Measurements from ENCODE around the gene NRF1.

NRF1 gene

GRCh38 chr7:129764247-129765084 lies 152.9 kb downstream of the NRF1 start:
- H3K9me3 ChIP-seq (ENCODE audit: control insufficient read depth, low read length), result no peaks in the 10 kb centered on the region
- H3K27ac ChIP-seq (ENCODE audit: insufficient read depth, low read length, poor library complexity, severe bottlenecking), result no peak overlapping the region
- no peaks in the 10 kb centered on the region for H3K4me1 ChIP-seq (ENCODE audit: control insufficient read depth, insufficient read depth, low read length, poor library complexity, severe bottlenecking)
- no peak overlapping the region for H3K4me3 ChIP-seq (ENCODE audit: insufficient read depth, low read depth, low read length, poor library complexity, severe bottlenecking)
- no peaks in the 10 kb centered on the region for H3K36me3 ChIP-seq (ENCODE audit: control insufficient read depth, insufficient read depth, low read length)
- no peak for DNase-seq
- no peaks in the 10 kb centered on the region for H3K27me3 ChIP-seq (replicated peaks; ENCODE audit: control insufficient read depth, insufficient read depth, low read length, poor library complexity, severe bottlenecking)

DNA sequence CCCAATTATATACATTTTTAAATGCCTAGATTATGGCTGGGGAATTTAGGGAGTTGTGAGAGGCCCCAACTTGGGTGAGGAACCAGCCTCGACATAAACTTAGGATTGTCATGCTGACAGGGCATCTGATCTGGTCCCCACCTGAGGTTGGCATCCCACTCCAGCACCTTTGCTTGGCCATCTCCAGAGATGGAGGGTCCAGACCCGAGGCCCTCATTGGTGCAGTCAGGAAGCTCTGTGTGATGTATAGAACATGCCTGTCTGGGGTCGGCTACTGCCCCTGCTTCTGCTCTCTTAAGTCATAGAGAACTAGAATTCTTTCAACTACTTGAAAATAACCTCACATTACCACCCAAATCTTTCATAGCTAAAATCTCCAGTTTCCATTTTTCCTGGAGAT lies 153.8 kb downstream of the NRF1 start:
- Histone ChIP-seq H3K4me1 (ENCODE audit: control insufficient read depth, insufficient read depth, low read length, poor library complexity, severe bottlenecking) (no peaks in the 10 kb centered on the region), H3K27ac (ENCODE audit: insufficient read depth, low read length, poor library complexity, severe bottlenecking) (no peak overlapping the region), H3K27me3 (replicated peaks; ENCODE audit: control insufficient read depth, insufficient read depth, low read length, poor library complexity, severe bottlenecking) (no peaks in the 10 kb centered on the region), H3K36me3 (ENCODE audit: control insufficient read depth, insufficient read depth, low read length) (no peaks in the 10 kb centered on the region), H3K9me3 (ENCODE audit: control insufficient read depth, low read length) (no peaks in the 10 kb centered on the region), H3K4me3 (ENCODE audit: insufficient read depth, low read depth, low read length, poor library complexity, severe bottlenecking) (no peak overlapping the region)
- no peak for DNase-seq

GRCh38 chr7:129767120-129768015 lies 155.8 kb downstream of the NRF1 start:
- H3K27ac ChIP-seq (ENCODE audit: insufficient read depth, low read length, poor library complexity, severe bottlenecking), result no peak overlapping the region
- no peak for DNase-seq
- no peaks in the 10 kb centered on the region for H3K4me1 ChIP-seq (ENCODE audit: control insufficient read depth, insufficient read depth, low read length, poor library complexity, severe bottlenecking)
- H3K4me3 ChIP-seq (ENCODE audit: insufficient read depth, low read depth, low read length, poor library complexity, severe bottlenecking), result no peak overlapping the region
- no peaks in the 10 kb centered on the region for H3K27me3 ChIP-seq (replicated peaks; ENCODE audit: control insufficient read depth, insufficient read depth, low read length, poor library complexity, severe bottlenecking)
- H3K9me3 ChIP-seq (ENCODE audit: control insufficient read depth, low read length), result no peaks in the 10 kb centered on the region
- no peaks in the 10 kb centered on the region for H3K36me3 ChIP-seq (ENCODE audit: control insufficient read depth, insufficient read depth, low read length)

DNA sequence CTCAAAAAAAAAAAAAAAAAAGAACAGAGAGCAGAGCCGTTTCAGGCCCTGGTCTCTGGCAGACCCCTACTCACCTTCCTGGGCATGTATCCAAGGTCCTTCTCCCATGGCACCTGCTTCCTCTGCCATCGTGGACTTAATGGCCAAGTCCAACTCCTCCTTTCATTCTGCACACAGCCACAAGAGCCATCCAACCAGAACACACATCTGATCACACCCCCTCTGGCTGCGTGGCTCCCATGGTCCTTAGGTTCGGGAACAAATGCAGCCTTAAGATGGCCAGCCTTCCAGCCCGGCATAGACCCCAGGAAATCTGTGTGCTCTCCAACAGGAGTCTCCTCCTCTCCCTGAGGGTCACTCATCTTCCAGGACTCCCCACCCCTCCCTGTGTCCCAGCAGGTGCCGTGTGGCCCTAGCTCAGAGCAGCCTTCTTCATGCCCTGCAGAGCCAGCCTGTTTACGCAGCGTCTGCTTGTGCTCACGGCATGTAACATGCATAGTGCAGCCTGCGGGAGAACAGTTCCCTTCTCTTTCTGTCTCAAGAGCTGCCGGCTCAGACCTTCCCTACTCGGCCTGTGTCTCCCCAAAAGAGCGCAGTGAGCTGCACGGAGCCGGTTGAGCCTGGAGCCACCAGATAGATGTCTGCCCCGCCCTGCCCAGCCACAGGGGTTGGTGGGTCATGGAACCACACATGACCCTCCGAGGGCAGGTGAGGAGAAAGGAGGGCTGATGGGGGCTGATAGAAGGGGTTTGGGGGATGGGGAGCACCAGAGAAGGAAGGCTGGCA lies 157.3 kb downstream of the NRF1 start:
- Histone ChIP-seq H3K4me3 (ENCODE audit: insufficient read depth, low read depth, low read length, poor library complexity, severe bottlenecking) (no peak overlapping the region), H3K27ac (ENCODE audit: insufficient read depth, low read length, poor library complexity, severe bottlenecking) (no peak overlapping the region), H3K4me1 (ENCODE audit: control insufficient read depth, insufficient read depth, low read length, poor library complexity, severe bottlenecking) (no peaks in the 10 kb centered on the region), H3K9me3 (ENCODE audit: control insufficient read depth, low read length) (no peaks in the 10 kb centered on the region), H3K36me3 (ENCODE audit: control insufficient read depth, insufficient read depth, low read length) (no peaks in the 10 kb centered on the region), H3K27me3 (replicated peaks; ENCODE audit: control insufficient read depth, insufficient read depth, low read length, poor library complexity, severe bottlenecking) (no peaks in the 10 kb centered on the region)
- DNase-seq, result no peak

- no peak overlapping the region for H3K4me3 ChIP-seq (ENCODE audit: insufficient read depth, low read depth, low read length, poor library complexity, severe bottlenecking)
- no peak overlapping the region for H3K27ac ChIP-seq (ENCODE audit: insufficient read depth, low read length, poor library complexity, severe bottlenecking)
- no peaks in the 10 kb centered on the region for H3K36me3 ChIP-seq (ENCODE audit: control insufficient read depth, insufficient read depth, low read length)
- H3K9me3 ChIP-seq (ENCODE audit: control insufficient read depth, low read length), result no peaks in the 10 kb centered on the region
- no peak for DNase-seq
- H3K27me3 ChIP-seq (replicated peaks; ENCODE audit: control insufficient read depth, insufficient read depth, low read length, poor library complexity, severe bottlenecking), result no peaks in the 10 kb centered on the region
- no peaks in the 10 kb centered on the region for H3K4me1 ChIP-seq (ENCODE audit: control insufficient read depth, insufficient read depth, low read length, poor library complexity, severe bottlenecking)
Observed at GRCh38 chr7:129769400-129769774, 157.9 kb downstream of the NRF1 start.

DNA sequence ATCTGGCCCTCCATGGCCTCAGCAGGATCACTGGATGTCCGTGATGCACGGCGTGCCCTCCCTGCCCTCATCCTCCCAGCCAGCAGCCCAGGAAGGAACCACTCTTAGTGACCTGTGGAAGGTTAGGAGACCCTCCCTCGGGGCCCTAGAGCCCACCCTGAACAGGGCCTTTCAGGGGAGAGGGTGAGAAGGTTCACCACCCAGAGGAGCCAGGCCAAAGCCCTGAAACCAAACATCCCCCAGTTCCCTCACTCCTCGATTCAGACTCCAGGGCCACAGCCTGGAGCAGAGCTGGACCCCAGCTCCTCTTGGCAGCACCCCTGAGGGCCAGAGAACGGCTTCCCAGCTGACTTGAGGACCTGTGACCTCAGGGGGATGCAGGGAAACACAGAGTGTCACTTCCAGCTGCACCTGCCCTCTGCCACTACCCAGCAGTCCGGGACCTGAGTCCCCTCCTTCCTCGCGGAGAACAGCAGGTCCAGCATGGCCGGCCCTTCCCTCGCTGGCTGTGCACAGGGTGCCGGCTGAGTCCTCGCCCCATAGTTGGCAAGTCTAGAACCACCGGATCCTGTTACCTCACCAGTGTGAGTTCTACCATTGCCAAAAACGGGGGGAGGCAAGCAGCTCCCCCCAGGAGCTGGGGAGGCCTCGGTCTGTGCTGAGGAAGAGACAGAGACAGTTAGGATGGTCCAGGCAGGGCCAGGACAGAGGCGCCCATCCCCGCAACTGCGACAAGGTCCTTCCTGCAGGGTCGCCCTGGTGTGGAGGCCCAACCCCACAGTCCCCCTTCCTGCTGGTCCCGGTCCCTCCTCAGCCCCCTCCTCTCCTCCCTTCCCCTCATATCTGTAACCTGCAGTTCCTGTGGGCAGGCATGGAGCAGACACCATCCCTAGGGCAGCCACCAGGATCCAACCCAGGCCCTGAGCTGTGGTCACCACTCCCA lies 158.6 kb downstream of the NRF1 start:
- no peak overlapping the region for H3K4me3 ChIP-seq (ENCODE audit: insufficient read depth, low read depth, low read length, poor library complexity, severe bottlenecking)
- no peaks in the 10 kb centered on the region for H3K36me3 ChIP-seq (ENCODE audit: control insufficient read depth, insufficient read depth, low read length)
- no peaks in the 10 kb centered on the region for H3K9me3 ChIP-seq (ENCODE audit: control insufficient read depth, low read length)
- no peak overlapping the region for H3K27ac ChIP-seq (ENCODE audit: insufficient read depth, low read length, poor library complexity, severe bottlenecking)
- no peaks in the 10 kb centered on the region for H3K4me1 ChIP-seq (ENCODE audit: control insufficient read depth, insufficient read depth, low read length, poor library complexity, severe bottlenecking)
- DNase-seq, result no peak
- H3K27me3 ChIP-seq (replicated peaks; ENCODE audit: control insufficient read depth, insufficient read depth, low read length, poor library complexity, severe bottlenecking), result no peaks in the 10 kb centered on the region

DNA sequence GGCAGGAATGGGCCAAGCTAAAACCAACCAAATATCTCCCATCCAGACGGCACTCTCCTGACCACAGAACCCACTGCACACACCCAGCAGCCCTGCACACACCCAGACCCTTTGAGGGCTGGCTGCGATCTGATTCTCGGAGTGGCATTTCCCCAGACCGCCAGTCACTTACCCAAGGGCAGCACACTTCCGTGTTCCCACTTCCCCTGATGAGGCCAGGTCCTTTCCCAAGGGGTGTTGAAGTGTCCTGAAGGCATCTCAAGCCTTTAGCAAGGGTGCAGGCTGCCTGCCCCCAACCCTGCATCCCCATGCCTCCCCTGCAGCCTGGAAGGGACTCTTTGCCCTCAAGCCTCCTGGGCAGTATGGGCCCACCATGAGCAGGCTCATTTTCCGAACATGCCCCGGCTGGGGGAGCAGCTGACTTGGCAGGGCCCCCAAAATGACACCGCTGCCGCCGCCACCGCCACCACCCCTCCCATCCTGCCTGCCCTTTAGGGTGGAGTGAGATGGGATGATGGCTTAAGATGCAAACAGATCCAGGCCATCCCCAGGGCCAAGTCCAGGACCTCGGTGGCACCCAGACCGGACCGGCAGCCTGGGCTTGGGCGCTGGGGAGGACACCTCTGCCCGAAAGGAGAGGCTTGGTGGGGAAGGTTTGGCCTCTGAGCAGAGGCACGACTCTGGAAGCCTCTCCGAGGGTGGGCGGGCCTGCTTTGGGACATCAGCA lies 159.8 kb downstream of the NRF1 start:
- H3K4me1 ChIP-seq (ENCODE audit: control insufficient read depth, insufficient read depth, low read length, poor library complexity, severe bottlenecking), result no peaks in the 10 kb centered on the region
- H3K27ac ChIP-seq (ENCODE audit: insufficient read depth, low read length, poor library complexity, severe bottlenecking), result no peak overlapping the region
- no peaks in the 10 kb centered on the region for H3K36me3 ChIP-seq (ENCODE audit: control insufficient read depth, insufficient read depth, low read length)
- no peaks in the 10 kb centered on the region for H3K27me3 ChIP-seq (replicated peaks; ENCODE audit: control insufficient read depth, insufficient read depth, low read length, poor library complexity, severe bottlenecking)
- H3K9me3 ChIP-seq (ENCODE audit: control insufficient read depth, low read length), result no peaks in the 10 kb centered on the region
- no peak overlapping the region for H3K4me3 ChIP-seq (ENCODE audit: insufficient read depth, low read depth, low read length, poor library complexity, severe bottlenecking)
- no peak for DNase-seq

DNA sequence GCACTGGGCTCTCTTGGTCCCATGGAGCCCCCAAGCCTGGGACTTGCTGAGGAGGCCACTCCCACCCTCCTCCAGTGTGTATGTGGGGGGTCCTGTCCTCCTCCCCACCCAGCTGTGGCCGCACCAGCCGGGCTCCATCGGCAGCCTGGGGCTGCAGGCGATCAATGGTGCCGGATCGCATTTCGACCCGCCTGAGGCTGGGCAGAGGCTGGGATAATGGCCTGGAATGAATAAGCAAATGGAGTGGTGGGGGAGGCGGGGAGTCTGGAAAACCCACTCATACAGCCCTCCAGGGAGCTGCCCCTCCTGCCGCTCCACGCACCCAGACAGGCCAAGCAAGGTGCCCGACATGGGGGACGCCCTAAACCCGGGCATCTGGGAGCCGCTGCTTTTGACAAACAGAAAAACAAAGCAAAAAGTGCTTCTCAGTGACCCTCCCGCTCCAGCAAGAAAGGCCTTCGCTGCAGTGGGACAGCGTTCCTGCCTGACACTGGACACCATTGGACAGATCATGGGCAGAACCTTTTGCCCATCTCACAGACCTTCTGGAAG lies 160.5 kb downstream of the NRF1 start:
- Histone ChIP-seq H3K4me1 (ENCODE audit: control insufficient read depth, insufficient read depth, low read length, poor library complexity, severe bottlenecking) (no peaks in the 10 kb centered on the region), H3K9me3 (ENCODE audit: control insufficient read depth, low read length) (no peaks in the 10 kb centered on the region), H3K27me3 (replicated peaks; ENCODE audit: control insufficient read depth, insufficient read depth, low read length, poor library complexity, severe bottlenecking) (no peaks in the 10 kb centered on the region), H3K27ac (ENCODE audit: insufficient read depth, low read length, poor library complexity, severe bottlenecking) (no peak overlapping the region), H3K4me3 (ENCODE audit: insufficient read depth, low read depth, low read length, poor library complexity, severe bottlenecking) (no peak overlapping the region), H3K36me3 (ENCODE audit: control insufficient read depth, insufficient read depth, low read length) (no peaks in the 10 kb centered on the region)
- no peak for DNase-seq
